Measurements from ENCODE around the gene COL4A2.

DNA sequence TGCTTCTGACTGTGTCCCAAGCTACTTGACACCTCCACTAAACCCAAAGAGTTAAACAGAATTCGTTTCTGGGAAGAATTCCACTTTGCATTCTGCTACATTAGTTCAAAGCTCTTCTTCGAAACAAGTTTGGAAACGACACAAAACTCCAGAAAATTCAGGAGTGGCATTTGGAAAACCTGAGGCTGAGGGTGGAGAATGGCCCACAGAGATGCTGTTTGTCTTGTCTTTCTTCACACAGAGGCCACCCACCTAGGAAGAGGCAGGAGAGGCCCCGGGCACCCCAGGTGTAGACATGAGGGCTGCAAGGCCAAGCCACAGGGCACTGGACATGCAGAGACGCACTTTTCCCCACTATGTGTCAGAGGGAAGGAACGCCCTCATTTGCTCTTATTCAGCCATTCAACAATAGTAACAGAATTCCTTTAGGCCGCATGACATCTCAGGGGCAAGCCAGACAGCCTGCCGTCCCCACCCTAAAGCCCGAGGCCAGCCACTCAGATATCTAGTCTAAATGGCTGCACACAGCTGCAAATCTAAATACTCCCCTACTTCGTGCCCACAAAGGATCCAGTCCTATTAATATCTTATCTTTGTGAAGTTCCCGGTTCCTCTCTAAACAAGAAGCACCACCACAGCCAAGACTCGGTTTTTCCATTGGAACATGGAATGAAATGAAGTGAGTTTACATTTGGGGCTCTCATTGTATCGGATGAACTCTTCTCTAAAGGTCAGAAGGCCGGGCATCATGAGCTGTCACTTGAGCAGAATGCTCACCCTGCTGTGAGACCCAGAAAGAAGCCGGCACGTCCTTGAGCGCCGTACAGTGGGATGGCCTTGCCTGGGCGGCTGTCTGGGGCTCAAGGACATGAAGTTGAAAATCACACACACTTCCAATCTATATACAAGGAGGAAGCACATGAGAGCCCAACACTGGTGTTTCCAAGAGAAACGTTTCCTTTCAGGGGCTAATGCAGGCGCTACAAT lies 20.0 kb upstream of the COL4A2 start:
- TF ChIP-seq POLR2A (IDR thresholded peaks at IDR 0.05; ENCODE audit: low read depth) (no peak), EP300 (IDR thresholded peaks at IDR 0.05) (no peak)
- TF ChIP-seq, protein P1, sequence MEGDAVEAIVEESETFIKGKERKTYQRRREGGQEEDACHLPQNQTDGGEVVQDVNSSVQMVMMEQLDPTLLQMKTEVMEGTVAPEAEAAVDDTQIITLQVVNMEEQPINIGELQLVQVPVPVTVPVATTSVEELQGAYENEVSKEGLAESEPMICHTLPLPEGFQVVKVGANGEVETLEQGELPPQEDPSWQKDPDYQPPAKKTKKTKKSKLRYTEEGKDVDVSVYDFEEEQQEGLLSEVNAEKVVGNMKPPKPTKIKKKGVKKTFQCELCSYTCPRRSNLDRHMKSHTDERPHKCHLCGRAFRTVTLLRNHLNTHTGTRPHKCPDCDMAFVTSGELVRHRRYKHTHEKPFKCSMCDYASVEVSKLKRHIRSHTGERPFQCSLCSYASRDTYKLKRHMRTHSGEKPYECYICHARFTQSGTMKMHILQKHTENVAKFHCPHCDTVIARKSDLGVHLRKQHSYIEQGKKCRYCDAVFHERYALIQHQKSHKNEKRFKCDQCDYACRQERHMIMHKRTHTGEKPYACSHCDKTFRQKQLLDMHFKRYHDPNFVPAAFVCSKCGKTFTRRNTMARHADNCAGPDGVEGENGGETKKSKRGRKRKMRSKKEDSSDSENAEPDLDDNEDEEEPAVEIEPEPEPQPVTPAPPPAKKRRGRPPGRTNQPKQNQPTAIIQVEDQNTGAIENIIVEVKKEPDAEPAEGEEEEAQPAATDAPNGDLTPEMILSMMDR (IDR thresholded peaks at IDR 0.05), result no peak

Measured in esophagus muscularis mucosa (tissue), 4 donors.